Endothelial cell of umbilical vein (primary cell): ENCODE results near the gene EEF1A1.

ENCODE experiments used
- EZH2 ChIP-seq: IDR thresholded peaks from 2 replicates; pipeline ENCODE4 v1.6.1; 2012; ENCODE audit warnings: borderline replicate concordance, low read depth, mild to moderate bottlenecking, moderate library complexity, low read length, inconsistent platforms; ENCODE audit not compliant: severe bottlenecking
- TF ChIP-seq, protein P1 (sequence below), 2 donors: IDR thresholded peaks; 1 replicate in 1 of 2; 2 replicates in 1 of 2; pipeline ENCODE4 v1.5.1; 2011; ENCODE audit warnings: low read length in 2 of 2, mild to moderate bottlenecking in 2 of 2, moderate library complexity in 2 of 2, control low read depth in 1 of 2, inconsistent platforms in 1 of 2, low read depth in 1 of 2; ENCODE audit not compliant: insufficient read depth in 1 of 2; ENCODE audit errors: extremely low read depth in 1 of 2

DNA sequence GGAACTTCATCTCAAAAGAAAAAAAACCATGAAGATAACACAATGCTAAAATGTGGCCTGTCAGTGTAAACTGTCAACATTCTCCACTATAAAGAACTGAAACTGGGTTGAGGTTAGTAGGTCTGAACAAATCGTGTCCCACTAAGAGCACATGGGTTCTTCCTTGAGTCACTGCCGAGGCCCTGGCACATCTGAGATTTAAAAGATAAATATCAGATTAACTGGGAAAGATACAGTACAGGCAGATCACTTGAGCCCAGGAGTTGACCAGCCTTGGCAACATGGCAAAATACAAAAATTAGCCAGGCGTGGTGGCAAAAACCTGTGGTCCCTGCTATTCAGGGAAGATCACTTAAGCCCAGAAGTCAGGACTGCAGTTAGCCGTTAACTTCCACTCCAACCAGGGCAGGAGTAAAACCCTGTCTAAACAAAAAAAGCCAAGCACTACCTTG lies 5.6 kb downstream of the EEF1A1 start:
- TF ChIP-seq, protein P1, sequence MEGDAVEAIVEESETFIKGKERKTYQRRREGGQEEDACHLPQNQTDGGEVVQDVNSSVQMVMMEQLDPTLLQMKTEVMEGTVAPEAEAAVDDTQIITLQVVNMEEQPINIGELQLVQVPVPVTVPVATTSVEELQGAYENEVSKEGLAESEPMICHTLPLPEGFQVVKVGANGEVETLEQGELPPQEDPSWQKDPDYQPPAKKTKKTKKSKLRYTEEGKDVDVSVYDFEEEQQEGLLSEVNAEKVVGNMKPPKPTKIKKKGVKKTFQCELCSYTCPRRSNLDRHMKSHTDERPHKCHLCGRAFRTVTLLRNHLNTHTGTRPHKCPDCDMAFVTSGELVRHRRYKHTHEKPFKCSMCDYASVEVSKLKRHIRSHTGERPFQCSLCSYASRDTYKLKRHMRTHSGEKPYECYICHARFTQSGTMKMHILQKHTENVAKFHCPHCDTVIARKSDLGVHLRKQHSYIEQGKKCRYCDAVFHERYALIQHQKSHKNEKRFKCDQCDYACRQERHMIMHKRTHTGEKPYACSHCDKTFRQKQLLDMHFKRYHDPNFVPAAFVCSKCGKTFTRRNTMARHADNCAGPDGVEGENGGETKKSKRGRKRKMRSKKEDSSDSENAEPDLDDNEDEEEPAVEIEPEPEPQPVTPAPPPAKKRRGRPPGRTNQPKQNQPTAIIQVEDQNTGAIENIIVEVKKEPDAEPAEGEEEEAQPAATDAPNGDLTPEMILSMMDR (IDR thresholded peaks at IDR 0.05; ENCODE audit: extremely low read depth in 1 of 2, insufficient read depth in 1 of 2, low read depth in 1 of 2, low read length in 2 of 2), result no peak
- no peak for TF ChIP-seq EZH2
